ENCODE results near the gene CCDC85C.

The CCDC85C gene

DNA sequence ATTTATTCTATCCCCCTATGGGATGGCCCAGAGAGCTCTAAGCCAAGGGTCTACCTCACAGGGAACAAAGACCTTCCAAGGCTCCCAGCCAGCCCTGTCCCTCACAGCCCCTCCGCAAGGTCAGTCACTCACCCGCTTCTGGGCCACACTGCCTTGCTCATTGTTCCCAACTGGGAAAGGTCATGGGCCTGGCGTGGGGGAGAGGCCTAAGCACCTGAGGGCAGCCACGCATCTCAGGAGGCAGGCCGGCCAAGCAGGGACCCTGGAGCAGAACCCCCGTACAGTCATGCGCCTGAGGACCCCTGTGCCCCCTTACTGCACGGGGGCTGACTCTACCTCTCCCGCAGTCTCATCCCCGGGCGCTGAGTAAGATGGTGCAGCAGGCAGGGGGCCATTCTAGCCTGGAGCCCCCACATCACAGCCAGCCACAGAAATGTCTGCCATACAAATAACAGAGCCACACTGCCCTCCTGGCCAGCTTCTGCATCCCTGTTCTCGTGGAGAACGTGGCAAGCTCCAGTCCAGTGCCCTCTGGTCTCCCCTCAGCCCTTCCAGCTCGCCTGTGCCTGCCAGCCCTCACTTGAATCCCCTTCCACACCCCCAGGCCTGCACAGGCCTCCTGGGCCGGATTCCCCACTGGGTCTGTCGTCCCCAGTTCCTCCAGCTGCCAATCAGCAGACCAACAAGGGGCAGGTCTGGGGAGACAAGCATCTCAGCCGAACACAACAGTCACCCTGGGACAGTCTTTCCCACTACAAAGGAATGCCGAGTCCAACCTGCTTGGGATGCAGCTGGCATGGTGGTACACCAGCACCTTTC, 16.3 kb downstream of the CCDC85C start:
- no peak for DNase-seq

DNA sequence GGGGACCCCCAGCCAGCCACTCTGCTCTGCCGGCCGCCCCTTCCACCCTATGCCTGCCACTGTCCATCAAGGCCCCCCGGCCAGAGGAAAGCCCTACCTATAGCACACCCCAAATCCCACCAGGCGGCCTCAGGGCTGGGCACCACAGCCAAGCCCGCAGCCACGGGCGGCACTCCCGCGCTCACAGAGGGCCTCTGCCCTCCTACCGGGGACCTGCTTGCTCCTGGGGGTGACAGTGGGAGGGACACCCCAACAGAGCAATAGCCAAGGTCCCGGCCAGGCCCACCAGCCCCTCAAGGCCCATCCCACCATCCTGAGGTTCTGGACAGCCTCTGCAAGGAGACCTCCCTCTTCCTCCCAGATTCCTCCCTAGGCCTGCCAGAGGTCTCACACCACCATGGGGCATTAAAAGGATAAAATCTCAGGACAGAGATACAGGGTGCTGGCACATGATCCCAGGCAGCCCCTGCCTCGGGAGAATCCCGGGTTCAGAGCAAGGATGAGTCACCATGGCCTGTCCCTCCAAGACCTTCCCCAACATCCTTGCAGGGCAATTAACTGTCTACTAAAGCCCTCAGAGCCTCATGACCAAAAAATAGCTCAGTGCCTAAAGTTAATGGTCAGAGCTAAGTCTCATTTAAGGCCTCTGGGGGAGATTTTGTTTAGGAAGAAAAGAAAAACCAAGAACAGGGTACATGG, 17.1 kb downstream of the CCDC85C start:
- DNase-seq: no peak

DNA sequence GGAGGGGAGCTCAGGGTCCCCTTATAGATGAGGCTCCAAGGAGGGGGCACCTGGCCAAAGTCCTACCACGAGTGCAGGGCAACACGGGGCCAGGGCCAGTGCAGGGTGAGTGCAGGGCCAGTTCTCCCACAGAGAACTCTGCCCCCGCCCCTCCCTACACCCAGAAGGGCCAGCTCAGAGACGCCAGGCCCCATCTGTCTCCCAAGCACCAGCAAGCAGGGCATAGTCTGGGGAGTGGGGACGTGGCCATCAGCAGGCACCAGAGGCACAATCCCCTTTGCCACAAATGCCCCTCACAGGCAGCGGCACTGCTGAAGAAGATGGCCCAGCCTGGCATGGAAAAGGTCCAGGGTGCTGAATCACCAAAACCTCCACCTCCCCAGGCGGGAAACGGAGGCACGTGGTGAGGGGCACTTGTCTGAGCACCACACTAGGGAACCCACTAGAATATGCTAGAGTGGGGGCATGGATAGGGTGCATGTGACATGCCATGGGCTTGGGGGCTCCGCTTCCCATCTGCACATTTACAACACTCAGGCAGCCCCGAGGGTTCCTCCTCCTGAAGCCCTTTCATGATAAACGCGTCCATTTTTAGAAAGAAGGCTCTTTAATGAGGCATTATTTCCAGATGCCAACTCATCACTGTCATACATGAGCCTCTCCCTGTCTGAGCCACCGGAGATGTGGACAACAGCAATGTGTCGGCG, 17.8 kb downstream of the CCDC85C start:
- DNase-seq: no peak

DNA sequence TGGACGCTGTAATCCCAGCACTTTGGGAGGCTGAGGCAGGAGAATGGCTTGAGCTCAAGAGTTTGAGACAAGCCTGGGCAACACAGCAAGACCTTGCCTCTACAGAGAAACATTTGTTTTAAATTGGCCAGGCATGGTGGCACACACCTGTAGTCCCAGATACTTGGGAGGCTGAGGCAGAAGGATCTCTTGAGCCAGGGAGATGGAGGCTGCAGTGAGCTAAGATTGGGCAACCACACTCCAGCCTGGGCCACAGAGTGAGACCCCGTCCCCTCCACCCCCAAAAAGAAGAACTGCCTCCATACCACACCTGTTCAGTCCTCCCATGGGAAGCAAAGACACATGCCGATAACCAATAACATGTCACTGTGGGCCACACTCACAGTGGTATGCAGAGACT, 19.2 kb downstream of the CCDC85C start:
- DNase-seq: no peak

DNA sequence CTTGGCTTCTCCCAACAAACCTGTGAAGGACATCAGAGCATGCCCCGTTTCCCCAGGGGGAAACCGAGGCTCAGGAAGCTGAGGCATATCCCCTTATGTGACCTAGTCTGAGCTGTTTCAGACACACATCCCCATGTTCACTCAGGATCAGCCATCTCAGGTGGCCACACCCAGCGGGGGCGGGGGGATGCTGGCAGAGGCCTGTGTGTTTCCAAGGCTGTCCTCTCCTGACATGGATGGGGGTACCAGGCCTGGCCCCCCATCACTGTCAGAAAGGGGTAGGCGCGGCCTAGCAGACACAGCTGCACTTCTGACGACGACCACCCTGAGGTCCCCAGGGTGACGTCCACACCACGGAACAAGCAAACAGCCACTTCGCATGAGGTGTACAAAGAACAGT, 22.1 kb downstream of the CCDC85C start:
- no peak for DNase-seq

DNA sequence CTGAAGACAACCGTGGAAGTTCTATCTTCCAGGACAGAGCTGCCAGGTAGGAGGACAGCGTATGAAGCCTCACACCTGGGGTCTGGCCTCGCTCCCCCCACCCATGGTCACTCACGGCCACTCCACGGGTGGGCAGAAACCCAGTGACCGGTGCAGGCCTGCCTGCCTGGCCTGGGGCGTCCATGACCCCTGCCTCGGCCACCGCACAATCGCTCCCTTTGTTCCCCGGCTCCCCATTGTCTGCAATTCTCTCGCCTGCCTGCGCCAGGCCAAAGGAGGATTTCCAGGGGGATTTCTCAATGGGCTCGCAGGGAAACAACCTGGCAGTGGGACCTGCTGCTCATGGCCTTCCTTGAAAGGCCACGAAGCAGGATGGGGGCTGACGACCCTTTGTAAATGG, 22.6 kb downstream of the CCDC85C start:
- no peak for DNase-seq

DNA sequence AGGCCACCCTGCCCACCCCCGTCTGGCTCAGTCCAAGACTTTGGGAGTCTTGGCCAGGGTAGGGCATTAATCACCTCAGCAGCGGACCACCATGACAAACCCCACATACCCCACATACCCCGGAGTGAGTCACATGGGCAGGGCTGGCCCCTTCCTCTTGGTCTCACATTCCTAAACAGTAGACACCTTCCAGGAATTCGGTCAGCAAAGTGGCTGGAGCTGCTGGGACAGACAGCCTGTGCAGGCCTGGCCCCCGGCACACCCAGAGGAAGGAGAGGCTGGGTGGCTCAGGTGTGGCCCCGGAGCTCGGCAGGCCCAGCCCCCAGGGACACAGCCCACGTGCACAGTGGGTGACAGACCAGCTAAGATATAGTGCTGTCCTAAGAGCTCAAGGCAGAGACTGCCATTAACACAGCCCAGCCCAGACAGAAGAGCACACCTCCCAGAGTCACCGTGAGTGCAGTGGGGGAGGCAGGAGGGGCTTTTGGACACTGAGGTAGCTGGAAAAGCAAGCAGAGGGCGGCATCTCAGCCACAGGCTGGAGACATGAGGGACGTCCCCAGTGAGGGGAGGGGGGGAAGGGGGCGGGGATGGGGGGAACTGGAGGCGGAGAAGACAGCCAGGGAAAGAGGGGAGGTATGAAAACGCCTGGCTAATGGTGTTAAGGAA, 24.0 kb downstream of the CCDC85C start:
- DNase-seq: no peak

DNA sequence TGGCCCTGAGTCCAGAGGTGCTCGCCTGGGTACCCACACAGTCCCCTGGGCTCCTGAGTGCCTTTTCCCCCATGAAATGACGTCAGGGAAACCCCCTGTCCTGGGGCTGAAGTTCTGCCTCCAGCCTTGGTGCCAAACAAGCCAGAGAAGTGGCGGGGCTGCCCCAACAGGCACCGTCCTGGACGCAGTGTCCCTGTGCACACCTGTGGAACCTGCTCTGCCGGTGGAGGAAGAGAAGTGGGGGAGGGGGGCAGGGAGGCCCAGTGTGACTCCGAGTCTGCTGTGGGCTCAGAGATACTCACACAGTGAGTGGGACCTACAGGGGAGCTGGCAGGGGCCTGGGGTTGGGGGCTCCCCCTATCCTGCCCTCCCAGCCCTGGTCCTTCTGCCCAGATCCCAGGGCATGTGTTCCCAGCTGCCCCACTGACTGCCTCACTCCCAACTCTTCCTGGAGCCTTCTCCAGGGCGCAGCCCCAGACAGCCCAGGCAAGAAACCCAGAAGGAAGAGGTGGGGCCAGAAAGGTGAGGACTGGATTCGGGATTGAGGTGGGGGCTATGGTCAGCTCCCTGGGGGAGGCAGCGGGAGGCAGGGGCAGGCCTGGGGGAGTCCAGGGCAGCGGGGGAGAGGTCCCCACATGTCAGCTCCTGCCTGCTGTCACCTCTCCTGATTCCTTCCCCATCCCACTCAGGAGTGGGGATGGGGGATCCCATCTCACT, 24.7 kb downstream of the CCDC85C start:
- DNase-seq: no peak

DNA sequence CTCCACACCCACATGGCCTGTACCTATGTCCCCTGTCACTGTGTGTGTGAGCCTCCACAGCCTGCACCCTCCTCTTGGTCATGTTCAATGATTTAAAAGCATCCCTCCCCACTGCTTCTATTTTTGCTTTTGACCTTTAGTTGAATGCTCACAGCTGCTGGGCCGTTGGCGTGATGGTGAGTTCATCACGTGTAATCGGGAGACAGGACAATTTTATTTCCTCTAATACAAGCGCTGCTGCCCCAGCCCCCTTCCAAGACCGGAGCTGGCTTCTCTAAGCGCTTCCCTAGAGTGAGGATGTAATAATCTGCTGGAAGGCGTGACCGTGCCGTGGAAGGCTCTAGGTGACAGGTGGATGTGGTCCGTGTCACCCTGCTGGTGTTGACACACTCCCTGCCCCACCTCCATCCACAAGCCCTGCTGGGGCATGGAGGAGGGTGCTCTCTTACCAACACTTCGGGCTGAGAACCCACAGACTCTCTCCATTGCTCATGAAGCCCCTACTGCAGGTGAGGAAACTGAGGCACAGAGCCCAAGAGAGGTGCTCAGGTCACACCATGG, 25.4 kb downstream of the CCDC85C start:
- no peak for DNase-seq

DNA sequence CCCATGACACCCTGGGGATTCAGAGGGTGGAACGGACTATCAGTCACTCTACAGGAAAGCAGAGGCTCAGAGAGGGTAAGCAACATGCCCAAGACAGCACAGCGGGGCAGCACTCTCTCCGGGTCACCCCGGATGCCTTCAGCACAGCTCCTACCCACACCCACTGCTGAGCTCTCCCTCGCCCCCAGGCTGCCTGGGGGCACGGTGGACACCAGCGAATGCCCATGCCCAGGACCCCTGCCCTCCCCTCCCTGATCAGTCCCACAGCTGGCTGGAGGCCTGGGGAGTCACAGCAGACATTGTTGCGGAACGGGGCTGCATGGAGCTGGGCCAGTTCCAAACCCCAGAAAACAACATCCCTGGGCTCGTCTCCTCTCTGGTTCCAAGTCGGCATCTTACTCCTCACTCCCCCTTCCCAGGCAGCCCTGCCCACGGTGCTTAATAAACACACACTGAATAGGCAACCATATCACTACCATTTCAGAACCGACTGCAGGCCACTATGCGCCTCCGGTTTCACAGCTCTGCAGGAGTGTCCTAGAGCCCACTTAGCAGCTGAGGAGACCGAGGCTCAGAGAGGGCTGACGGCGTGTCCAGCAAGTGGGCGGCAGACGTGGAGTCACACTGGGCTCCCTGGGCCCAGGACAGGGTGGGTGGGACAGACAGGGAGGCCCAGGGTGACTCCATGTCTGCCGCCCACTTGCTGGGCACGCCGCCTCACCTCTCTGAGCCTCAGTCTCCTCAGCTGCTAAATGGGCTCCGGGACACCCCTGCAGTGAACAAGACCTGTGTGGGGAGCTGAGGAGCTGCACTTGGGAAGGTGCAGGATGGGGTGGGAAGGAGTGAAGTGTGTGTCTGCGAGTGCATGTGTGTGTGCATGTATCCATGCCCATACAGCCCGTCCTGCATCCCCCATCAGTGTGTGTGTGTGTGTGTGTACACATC, 27.0 kb downstream of the CCDC85C start:
- DNase-seq: no peak

DNA sequence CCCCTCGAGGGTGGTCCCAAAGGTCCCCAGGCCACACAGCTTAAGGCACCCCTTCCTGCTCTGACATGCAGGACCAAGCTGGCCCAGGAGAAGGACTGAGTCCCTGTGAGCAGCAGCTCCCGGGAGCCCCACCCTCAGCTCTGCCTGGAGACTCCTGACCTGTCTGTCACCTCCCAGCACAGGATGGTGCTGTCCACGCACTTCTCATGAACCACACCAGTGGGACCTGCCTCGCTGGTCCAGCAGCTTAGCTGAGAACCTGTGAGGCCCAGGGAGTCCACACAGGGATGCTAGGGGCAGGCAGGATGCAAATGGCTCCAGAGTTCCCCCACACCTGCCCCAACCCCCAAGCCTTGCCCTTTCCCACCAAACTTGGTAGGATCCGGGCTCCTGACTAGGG, 27.7 kb downstream of the CCDC85C start:
- DNase-seq: no peak

DNA sequence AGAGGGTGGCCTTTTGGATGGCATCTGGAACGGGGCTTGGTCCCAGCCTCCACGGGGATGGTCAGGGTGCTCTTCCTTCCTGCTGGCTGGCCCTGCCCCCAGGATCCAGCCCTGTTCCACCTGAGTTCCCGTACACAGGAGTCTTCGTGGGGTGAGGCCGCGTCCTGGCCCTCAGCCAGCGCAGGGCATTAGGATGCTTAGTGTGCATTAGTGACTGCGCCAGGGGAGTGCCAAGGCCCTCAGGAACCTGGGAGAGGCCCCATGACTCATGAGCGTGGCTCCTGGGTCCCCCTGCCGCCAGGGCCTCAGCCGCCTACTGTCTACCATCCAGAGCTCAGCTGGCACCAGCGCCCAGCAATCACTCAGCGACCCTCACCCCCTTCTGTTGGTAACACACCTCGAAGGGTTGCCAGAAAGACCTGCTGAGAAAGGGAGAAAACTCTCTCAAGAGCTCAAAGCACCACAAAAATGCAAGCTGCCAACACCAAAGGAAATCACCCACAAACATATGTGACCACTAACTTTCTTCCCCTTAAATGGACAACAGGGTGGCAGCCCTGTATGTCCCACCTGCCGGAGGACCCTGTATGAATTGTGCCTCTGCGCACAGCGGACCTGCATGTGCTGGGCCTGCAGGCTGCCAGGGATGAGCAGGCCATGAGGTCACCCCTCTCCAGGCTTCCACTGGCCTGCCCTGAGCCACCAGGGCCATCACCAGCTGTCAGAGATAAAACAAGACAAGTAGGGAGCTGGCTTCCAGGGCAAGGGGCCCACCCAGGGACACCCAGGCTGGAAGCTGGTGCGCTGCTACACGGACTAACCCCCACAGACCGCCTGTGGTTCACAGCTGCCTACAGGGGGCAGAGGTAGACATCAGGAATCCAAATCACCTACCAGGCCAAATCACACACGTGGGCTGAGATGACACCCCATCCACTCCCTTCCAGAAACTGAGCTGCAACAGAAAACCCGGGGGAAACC, 28.7 kb downstream of the CCDC85C start:
- no peak for DNase-seq

DNA sequence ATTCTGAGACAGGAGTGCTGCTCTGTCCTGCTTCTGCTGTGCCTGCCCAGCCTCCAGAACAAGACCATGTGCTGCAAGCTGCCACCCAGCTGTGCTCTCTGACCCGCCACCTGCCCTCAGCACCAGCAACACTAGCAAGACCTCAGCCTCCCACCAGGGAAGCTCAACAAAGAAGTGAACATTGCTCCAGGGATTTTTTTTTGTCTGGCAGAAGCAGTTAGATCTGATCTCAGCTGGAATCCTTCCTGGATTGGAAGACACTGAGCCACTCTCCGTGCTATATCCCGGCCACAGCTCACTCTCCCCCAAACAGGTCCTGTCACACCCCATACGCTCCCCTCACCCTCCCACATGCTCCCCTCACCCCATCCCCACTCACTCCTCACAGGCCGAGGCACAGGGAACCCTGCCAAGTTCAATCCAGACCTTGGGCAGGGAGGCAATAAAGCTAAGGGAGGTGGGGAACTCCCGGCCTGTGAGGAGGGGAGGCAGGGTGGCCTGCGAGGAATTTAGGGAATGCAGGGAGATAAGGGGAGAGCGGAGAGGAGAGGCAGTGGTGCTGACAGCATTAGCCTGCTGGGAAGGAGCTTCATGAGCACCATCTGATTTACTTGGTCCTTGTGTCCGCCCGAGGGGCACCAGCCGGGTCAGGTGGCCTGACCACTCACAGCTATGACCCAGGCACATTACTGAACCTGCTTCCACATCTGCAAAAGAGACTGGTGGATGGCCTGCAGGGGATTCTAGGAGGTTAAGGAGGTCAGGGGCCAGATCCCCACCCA, 29.7 kb downstream of the CCDC85C start:
- DNase-seq: no peak

DNA sequence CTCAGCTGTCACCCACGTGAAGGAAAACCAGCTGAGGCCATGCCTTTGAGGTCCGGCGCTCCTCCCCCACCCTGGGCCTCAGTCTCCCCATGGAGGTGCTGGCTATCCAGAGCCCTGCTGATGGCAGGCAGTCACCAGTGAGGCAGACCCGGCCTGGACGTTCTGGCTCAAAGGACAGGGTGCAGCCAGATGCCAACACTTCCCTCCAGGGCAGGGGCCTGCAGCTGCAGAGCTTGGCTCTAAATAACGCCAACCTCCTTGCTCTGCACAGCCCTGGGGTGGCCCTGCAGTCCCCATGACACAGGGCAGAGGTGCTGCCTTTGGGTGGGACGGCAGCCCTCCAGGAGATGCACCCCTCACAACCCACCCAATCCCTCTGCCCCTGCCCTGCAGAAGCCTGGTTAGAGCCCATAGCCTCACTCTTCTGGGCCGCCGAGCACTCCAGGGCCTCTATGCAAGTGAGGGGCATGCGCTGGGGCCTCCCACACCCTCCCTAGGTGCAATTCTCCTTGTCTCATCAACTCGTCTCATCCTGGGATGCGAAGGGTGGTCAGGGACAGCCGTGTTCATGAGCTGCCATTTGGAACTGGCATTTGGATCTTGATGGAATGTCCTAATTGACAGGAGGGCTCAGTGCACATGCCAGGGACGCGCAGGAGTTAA, 30.4 kb downstream of the CCDC85C start:
- no peak for DNase-seq

DNA sequence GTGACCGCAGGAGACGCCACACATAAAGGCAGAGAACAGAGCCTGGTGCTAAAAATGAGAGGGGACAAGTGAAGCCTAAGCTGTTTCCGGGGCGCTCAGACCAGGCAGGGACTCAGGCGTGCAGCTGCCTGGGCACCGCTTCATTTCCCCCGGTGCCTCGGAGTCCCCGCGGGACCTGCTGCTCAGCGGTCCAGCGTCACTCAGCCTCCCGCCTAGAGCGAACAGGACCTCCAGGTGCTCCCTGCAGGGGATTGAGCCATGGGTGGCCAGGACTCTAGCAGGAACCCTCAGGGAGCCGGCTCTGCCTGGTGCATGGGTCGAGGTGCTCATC, 31.0 kb downstream of the CCDC85C start:
- DNase-seq: no peak

DNA sequence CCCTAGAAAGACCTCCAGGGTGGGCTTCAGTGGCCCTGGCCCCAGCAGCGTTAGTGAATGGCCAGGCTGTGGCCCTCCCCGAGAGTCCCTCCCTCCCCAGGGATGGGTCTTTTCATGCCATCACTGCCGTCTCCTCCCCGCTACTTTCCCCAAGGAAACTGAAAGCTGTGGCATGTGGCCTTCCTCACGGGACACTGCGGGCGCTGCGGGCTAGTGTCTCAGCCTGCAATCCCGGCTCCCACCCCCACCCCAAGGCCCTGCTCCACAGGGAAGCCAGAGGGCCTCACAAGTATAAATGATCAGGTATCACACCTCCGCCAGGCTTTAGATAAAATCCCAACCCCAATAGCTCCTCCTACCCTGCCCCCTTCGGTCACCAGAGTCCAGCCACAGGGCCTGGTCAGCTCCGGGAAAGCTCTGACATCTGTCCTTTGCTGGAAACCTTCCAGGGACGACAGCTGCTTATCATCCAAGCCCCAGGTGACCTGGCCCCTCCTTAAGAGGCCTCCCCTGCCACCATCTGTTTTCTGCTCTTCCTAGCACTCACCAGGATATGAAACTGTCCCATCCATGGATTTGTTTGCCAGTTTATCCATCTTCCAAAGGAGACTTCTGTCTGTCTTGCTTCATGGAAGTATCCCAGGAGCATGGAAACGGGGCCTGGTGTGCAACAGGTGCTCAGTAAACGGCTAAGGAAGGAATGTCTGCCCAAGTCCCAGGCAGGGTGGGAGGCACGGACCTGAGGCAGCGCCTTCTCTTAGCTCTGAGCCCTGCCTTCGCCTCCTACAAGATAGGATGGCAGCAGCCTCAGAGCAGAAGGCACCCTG, 31.6 kb downstream of the CCDC85C start:
- no peak for DNase-seq

DNA sequence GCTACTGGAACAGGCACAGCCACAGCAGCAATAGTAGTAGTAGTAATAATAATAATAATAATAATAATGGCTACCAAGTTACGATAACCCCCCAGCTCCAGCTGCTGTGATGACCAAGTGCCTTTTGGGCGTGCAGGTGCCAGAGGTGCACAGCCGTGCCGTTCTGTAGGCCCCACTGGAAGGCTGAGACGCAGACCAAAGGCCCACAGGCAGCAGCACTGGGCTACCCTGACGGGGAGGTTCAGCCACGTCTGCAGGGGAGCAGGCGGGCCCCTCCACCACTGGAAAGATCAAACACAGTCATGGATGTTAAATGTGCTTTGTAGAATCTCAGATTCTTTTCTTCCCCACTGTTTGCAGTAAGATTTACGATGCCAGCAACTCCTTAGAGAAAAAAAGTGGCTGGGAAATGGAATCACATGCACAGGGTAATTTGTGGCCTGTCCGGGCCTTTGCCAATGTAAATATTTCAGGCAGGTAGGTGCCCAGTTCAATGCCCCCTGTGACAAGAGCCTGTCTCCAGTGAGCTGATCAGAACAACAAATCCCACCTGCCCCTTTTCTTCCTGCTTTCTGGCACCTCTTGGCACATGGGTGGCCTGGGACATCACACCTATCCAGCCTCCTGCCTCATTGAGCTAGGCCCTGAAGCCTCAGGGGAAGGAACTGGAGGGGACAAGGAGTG, 32.6 kb downstream of the CCDC85C start:
- DNase-seq: no peak

All from NCI-H1048 (cell line).